Measurements from ENCODE around the gene SCG5. TPM values are rescaled to one million over a fixed set of nuclear protein-coding genes. Genes with fewer than 3 reads are reported as not detected.

SCG5 gene
- total and polyA plus RNA-seq, 2 experiments from 2014 or later = 9.0 to 20.2 TPM

DNA sequence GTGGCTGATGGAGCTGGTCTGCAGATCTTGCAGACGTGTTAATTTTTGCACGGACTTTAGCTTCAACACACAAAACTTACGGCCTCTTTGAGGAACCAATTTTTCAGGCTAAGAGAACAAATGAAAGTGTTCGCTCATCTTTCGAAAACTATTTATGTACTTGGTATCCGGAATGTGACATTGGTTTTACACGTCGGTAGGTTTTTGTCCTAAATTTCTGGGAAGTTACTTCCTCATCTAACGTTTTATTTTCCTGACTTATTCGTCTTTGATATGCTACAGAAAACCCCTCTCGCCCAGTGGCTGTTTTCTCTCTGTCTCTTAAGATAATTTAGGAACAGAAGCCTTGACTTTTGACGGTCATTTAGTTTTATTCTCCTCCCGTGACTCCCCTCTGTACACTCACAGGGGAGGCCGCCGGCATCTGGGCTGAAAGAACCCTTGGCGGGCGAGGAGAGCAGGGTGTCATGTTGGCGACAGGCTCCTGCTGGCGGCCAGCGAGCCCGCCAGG is 75.5 kb downstream of the SCG5 start:
- H3K27me3 ChIP-seq = peaks cover 93% of the 10 kb centered on the region
- DNase-seq (ENCODE audit: low read depth in 1 of 2, low spot score in 1 of 2) = no peak
- peaks cover 7% of the 10 kb centered on the region for H3K4me1 ChIP-seq (ENCODE audit: low read depth)
- no peak overlapping the region for H3K27ac ChIP-seq
- no peaks in the 10 kb centered on the region for H3K36me3 ChIP-seq
- H3K9me3 ChIP-seq (ENCODE audit: low read depth) = no peaks in the 10 kb centered on the region
- H3K4me3 ChIP-seq = peak overlapping the region; percentile 21
- TF ChIP-seq, protein P1, sequence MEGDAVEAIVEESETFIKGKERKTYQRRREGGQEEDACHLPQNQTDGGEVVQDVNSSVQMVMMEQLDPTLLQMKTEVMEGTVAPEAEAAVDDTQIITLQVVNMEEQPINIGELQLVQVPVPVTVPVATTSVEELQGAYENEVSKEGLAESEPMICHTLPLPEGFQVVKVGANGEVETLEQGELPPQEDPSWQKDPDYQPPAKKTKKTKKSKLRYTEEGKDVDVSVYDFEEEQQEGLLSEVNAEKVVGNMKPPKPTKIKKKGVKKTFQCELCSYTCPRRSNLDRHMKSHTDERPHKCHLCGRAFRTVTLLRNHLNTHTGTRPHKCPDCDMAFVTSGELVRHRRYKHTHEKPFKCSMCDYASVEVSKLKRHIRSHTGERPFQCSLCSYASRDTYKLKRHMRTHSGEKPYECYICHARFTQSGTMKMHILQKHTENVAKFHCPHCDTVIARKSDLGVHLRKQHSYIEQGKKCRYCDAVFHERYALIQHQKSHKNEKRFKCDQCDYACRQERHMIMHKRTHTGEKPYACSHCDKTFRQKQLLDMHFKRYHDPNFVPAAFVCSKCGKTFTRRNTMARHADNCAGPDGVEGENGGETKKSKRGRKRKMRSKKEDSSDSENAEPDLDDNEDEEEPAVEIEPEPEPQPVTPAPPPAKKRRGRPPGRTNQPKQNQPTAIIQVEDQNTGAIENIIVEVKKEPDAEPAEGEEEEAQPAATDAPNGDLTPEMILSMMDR (IDR thresholded peaks at IDR 0.05; ENCODE audit: low read depth, low read length) = no peak

DNA sequence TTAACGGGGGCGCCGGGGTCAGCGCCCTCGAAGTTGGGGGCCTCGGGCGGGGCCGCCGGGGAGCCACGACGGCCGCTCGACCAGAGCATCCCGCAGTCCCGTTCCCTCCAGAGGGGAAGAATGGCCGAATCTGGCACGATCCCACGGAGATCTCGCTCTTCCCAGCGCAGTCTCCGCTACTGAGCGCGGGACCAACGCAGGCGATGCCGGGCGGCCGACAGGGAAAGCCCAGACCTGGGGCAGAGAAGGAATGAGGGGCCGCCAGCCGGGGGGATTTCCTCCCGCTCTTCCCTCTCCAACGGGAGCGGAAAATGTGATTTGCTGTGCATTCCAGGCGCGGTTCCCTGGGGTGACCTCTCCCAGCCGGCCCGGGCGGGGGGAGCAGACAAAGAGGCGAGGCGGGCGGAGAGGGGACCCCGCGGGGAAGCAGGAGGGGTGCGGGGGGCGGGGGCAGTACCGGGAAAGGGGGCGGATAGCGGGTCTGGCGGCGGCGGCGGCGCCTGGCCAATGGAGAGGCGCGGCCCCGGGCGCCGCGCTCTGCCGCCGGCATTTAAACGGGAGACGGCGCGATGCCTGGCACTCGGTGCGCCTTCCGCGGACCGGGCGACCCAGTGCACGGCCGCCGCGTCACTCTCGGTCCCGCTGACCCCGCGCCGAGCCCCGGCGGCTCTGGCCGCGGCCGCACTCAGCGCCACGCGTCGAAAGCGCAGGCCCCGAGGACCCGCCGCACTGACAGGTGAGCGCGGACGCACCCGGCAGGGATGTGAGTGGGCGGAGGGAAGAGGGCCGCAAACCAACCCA is 76.1 kb downstream of the SCG5 start, which contains the start of gene GREM1:
TSS of gene GREM1 (plus strand) at position 579 of the 801 bp plus-strand sequence. CDS start 12,687 bp downstream, outside the sequence.
- Histone ChIP-seq H3K36me3 (no peaks in the 10 kb centered on the region), H3K4me3 (peak within 1 kb of the TSS; percentile 21), H3K27me3 (peaks cover 96% of the 10 kb centered on the region), H3K9me3 (ENCODE audit: low read depth) (no peaks in the 10 kb centered on the region), H3K4me1 (ENCODE audit: low read depth) (peaks cover 7% of the 10 kb centered on the region), H3K27ac (no peak within 1 kb of the TSS)
- peak; percentile 31 to 65 for DNase-seq (ENCODE audit: low read depth in 1 of 2, low spot score in 1 of 2)
- TF ChIP-seq, protein P1 (IDR thresholded peaks at IDR 0.05; ENCODE audit: low read depth, low read length) = no peak

DNA sequence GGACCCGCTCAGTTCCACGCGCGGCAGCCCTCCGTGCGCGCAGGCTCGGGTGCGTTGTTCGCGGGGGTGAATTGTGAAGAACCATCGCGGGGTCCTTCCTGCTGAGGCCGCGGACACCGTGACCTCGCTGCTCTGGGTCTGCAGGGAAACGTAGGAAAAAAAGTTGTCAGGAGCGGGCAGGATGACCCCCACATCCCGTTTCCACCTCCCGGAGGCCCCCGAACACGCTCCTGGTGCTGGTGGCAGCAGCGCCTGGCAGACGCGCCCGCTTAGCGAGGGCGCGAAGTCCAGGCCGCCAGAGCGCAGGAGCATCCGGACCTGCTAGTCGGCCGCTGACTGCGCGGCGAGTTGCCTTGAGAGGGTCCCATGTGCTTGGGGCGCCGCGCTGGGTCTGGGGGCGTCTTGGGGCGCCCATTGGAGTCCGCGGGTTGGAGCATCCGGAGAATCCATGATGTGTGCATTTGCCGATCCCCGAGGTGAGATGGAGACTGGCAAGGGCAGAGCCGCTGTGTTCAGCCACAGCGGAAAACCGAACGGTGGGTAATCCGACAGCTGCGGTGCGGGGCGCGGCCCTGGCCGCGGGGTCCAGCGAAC is 76.8 kb downstream of the SCG5 start:
- Histone ChIP-seq H3K4me3 (peak overlapping the region; percentile 21), H3K36me3 (no peaks in the 10 kb centered on the region), H3K9me3 (ENCODE audit: low read depth) (no peaks in the 10 kb centered on the region), H3K27ac (no peak overlapping the region), H3K27me3 (peaks cover 100% of the 10 kb centered on the region), H3K4me1 (ENCODE audit: low read depth) (peaks cover 7% of the 10 kb centered on the region)
- TF ChIP-seq, protein P1 (IDR thresholded peaks at IDR 0.05; ENCODE audit: low read depth, low read length) = no peak
- DNase-seq (ENCODE audit: low read depth in 1 of 2, low spot score in 1 of 2) = peak; percentile 35 to 38

DNA sequence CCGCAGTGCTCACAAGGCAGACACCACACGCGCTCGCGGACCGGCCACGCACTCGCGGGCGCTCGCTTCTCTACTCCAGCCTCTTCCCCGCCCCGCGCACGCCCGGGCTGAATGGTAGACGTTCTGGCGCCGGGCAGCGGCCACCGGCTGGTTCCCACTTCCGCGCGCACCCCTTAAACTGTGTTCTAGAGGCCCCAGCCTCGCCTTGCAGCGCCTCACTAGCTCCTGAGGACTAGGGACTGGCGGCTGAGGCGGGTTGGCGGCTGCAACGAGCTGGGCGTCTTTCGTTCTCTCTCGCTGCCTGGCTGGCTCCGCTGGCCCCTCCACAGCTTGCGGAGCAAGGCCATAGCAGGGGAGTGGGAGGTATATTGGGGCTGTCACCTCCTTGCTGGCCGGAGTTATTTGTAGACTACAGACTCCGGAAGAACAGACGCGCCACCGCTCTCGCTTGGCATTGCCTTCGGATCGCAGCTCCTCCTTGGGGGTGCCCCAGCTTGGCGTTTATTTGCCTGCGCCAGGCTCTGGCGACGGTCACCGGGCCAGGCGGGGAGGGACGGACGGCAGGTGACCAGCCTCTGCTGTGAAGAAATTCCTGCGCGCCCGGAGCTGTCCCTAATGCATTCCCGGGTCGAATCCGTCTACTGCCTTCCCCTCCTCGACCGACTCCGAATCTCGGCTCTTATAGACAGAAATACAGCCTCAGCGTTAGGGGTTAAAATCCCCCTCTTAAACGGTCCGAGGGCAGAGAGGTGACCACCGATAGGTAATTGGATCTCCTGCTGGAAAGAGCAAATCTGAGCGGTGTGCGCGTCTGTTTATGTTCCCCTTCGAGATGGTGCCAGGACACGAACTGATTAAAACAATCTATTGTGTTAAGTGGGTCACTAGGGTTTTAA is 77.6 kb downstream of the SCG5 start:
- Histone ChIP-seq H3K4me1 (ENCODE audit: low read depth) (peaks cover 7% of the 10 kb centered on the region), H3K27ac (no peak overlapping the region), H3K36me3 (no peaks in the 10 kb centered on the region), H3K27me3 (peaks cover 98% of the 10 kb centered on the region), H3K9me3 (ENCODE audit: low read depth) (no peaks in the 10 kb centered on the region), H3K4me3 (peak overlapping the region; percentile 21)
- peak; percentile 32 to 51 for DNase-seq (ENCODE audit: low read depth in 1 of 2, low spot score in 1 of 2)
- TF ChIP-seq, protein P1 (IDR thresholded peaks at IDR 0.05; ENCODE audit: low read depth, low read length) = no peak

DNA sequence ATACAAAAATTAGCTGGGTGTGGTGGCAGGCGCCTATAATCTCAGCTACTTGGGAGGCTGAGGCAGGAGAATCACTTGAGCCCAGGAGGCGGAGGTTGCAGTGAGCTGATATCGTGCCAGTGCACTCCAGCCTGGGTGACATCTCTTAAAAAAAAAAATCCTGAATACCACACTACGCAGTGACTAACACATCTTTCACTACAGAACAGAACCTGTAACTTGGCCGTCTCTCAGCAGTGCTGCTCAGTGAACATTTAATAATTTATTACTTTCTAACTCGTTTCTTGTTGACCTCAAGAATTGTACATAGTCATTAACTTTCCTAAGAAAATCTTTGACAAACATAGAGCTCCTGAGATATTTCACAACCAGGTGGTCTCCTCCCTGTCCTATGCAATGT is 80.1 kb downstream of the SCG5 start:
- H3K4me3 ChIP-seq = no peak overlapping the region
- peaks cover 7% of the 10 kb centered on the region for H3K4me1 ChIP-seq (ENCODE audit: low read depth)
- no peak overlapping the region for H3K27ac ChIP-seq
- no peaks in the 10 kb centered on the region for H3K9me3 ChIP-seq (ENCODE audit: low read depth)
- no peaks in the 10 kb centered on the region for H3K36me3 ChIP-seq
- DNase-seq (ENCODE audit: low read depth in 1 of 2, low spot score in 1 of 2) = no peak
- H3K27me3 ChIP-seq = peaks cover 74% of the 10 kb centered on the region
- TF ChIP-seq, protein P1 (IDR thresholded peaks at IDR 0.05; ENCODE audit: low read depth, low read length) = no peak
